ENCODE measurements around the gene CEP85. TPM values are rescaled to one million over a fixed set of nuclear protein-coding genes. Genes with fewer than 3 reads are reported as not detected.

The CEP85 gene
- total and polyA plus RNA-seq, 10 of the 15 experiments (the other 5 are each of a cell fraction or from before 2014, with no cell fraction given), result 8.4 to 26.8 (median 21.5) TPM

DNA sequence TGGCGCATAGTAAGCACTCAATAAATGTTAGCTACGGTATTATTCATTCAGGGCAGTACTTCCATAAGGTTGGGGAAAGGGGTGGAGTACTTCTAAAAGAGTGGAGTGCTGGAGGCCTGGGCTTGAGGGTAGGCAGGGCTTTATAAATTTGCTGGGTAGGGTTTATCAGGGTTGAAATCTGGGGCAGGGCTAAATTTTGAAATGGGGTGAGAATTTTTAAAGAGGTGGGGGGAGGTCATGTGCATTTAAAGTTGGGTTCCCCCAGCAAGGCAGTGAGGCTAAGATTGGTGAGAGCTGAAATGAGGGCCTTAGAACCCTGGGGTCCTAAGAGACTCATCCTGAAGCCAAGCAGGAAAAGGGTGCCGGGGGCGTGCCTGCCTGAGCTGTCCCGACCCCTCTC lies 33.6 kb upstream of the CEP85 start:
- BruUV-seq (replicated peaks), result no TSS peak
- TF ChIP-seq MYB (IDR thresholded peaks at IDR 0.05; ENCODE audit: borderline replicate concordance, low read depth, low read length) (no peak), WRNIP1 (IDR thresholded peaks at IDR 0.05; ENCODE audit: borderline replicate concordance, low read depth, low read length) (no peak), JUNB (IDR thresholded peaks at IDR 0.05) (no peak), ESRRA (IDR thresholded peaks at IDR 0.05; ENCODE audit: low read length) (no peak), NKRF (conservative IDR thresholded peaks at IDR 0.05) (no peak), NR2C2 (IDR thresholded peaks at IDR 0.05; ENCODE audit: borderline replicate concordance, control insufficient read depth, insufficient read length, low read depth) (no peak), ZNF217 (IDR thresholded peaks at IDR 0.05) (no peak), HDGF (IDR thresholded peaks at IDR 0.05) (no peak), ZBTB33 (IDR thresholded peaks at IDR 0.05) (no peak)
- Histone ChIP-seq H2AFZ (ENCODE audit: control insufficient read depth, low read depth, low read length) (no peak overlapping the region), H3K36me3 (ENCODE audit: control insufficient read depth in 2 of 2, insufficient read depth in 2 of 2, low read length in 1 of 2) (no peaks in the 10 kb centered on the region), H3K27me3 (replicated peaks in 1 of 2; ENCODE audit: control insufficient read depth in 2 of 2, insufficient read depth in 2 of 2, low read length in 1 of 2) (peaks cover 0 to 3% of the 10 kb centered on the region in 2 experiments; a peak in 2 of 4 replicates), H3K9me3 (replicated peaks; ENCODE audit: control insufficient read depth, insufficient read depth, low read length) (no peaks in the 10 kb centered on the region), H3K79me2 (ENCODE audit: control insufficient read depth, insufficient read depth, low read length) (no peaks in the 10 kb centered on the region), H3K4me2 (ENCODE audit: control insufficient read depth, insufficient read depth) (no peak overlapping the region), H3K4me1 (ENCODE audit: control insufficient read depth, insufficient read depth, low read length) (no peaks in the 10 kb centered on the region), H3K4me3 (no peak overlapping the region), H3K9ac (ENCODE audit: control insufficient read depth, insufficient read depth, low read length) (no peak overlapping the region), H4K20me1 (ENCODE audit: control insufficient read depth, insufficient read depth) (no peaks in the 10 kb centered on the region), H3K27ac (ENCODE audit: control insufficient read depth, insufficient read depth) (no peak overlapping the region)
- no peak for DNase-seq (ENCODE audit: low read depth, low spot score)
- POLR2A ChIA-PET, result no interaction called here
- RAD21 ChIA-PET (ENCODE audit: unreplicated experiment), result no interaction called here
- 26% methylated on average over 5 of the region's 5 CpGs for WGBS (ENCODE audit: insufficient coverage, insufficient replicate concordance, low lambda C conversion rate, missing lambda C conversion rate)
- CTCF ChIA-PET, result no interaction called here
- SMC1A ChIA-PET (ENCODE audit: uncharacterized antibody, unreplicated experiment), result no interaction called here
- in situ Hi-C loops (cut with MboI) (no loop called here), intact Hi-C loops (cut with micrococcal nuclease; ENCODE audit: unreplicated experiment) (no loop called here)
- FAIRE-seq, result no peak
- no peak for ATAC-seq
